Bronchial epithelial cell (primary cell): ENCODE measurements around the gene LRRC27. TPM values are rescaled to one million over a fixed set of nuclear protein-coding genes. Genes with fewer than 3 reads are reported as not detected.

ENCODE experiments used
- DNase-seq: peaks from one replicate; pipeline ENCODE4 v3.0.0-alpha.2; 2010; ENCODE audit warnings: low read depth
- FAIRE-seq: peaks from 2 replicates; lab custom pipeline; 2011; peaks lifted over from hg19 to GRCh38; lab: Jason Lieb, UNC
- H3K27me3 ChIP-seq: 2 replicates; pipeline ENCODE4 v1.5.1; 2011; ENCODE audit warnings: low read length; ENCODE audit not compliant: control insufficient read depth, insufficient read depth
- H3K36me3 ChIP-seq: 2 replicates; pipeline ENCODE4 v1.5.1; 2011; ENCODE audit warnings: low read length; ENCODE audit not compliant: control insufficient read depth, insufficient read depth
- H3K4me3 ChIP-seq: 2 replicates; pipeline ENCODE4 v1.5.1; 2011; ENCODE audit warnings: mild to moderate bottlenecking, low read depth, low read length, control low read depth
- total RNA-seq: library from RNA; depleted of rRNA; stranded (reverse); fragments of >200 nt; gene quantifications from 2 replicates; pipeline ENCODE4 v1.2.1, GENCODE V29; 2014
- TF ChIP-seq, protein P1 (sequence below): IDR thresholded peaks from 2 replicates; pipeline ENCODE4 v1.5.1; 2011; ENCODE audit warnings: mild to moderate bottlenecking, moderate library complexity, low read length, control low read depth, inconsistent platforms; ENCODE audit not compliant: insufficient read depth, severe bottlenecking

LRRC27 gene
- total RNA-seq, 1 donor from 2014 or later = 4.7 TPM

DNA sequence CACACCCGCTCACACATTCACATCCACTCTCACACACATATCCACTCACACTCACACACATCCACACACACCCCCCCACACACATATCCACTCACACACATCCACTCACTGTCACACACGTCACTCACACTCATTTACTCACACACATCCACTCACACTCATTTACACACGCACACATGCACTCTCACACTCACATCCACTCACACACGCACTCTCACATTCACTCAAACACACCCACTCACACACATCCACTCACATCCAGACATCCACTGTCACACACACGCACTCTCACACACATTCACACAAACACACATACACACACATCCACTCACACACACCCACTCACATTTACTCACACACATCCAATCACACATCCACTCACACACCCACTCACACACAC, 83.3 kb downstream of the LRRC27 start:
- TF ChIP-seq, protein P1, sequence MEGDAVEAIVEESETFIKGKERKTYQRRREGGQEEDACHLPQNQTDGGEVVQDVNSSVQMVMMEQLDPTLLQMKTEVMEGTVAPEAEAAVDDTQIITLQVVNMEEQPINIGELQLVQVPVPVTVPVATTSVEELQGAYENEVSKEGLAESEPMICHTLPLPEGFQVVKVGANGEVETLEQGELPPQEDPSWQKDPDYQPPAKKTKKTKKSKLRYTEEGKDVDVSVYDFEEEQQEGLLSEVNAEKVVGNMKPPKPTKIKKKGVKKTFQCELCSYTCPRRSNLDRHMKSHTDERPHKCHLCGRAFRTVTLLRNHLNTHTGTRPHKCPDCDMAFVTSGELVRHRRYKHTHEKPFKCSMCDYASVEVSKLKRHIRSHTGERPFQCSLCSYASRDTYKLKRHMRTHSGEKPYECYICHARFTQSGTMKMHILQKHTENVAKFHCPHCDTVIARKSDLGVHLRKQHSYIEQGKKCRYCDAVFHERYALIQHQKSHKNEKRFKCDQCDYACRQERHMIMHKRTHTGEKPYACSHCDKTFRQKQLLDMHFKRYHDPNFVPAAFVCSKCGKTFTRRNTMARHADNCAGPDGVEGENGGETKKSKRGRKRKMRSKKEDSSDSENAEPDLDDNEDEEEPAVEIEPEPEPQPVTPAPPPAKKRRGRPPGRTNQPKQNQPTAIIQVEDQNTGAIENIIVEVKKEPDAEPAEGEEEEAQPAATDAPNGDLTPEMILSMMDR = no peak
- H3K4me3 ChIP-seq = no peak overlapping the region
- H3K36me3 ChIP-seq = peaks cover 9% of the 10 kb centered on the region
- FAIRE-seq (no peak), DNase-seq (no peak)
- H3K27me3 ChIP-seq = no peaks in the 10 kb centered on the region

DNA sequence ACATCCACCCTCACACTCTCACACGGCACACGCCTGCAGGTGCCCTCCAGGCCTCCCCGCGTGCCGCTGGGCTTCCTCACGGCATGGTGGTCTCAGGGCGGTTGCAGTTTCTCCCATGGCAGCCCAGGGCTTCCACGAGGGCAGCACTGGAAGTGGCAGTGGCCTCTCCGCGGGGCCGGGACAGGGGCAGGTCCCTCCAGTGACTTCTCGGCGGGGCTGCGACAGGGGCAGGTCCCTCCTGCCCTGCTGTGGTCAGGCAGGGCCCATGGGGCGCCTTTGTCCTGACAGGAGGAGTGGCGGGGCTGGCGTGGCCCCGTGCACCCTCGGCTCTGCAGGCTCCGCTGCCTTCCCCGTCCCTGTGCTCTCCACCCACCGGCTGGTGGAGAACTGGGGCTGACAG, 84.0 kb downstream of the LRRC27 start:
- TF ChIP-seq, protein P1 = no peak
- H3K4me3 ChIP-seq = no peak overlapping the region
- FAIRE-seq (no peak), DNase-seq (no peak)
- no peaks in the 10 kb centered on the region for H3K27me3 ChIP-seq
- peaks cover 8% of the 10 kb centered on the region for H3K36me3 ChIP-seq

DNA sequence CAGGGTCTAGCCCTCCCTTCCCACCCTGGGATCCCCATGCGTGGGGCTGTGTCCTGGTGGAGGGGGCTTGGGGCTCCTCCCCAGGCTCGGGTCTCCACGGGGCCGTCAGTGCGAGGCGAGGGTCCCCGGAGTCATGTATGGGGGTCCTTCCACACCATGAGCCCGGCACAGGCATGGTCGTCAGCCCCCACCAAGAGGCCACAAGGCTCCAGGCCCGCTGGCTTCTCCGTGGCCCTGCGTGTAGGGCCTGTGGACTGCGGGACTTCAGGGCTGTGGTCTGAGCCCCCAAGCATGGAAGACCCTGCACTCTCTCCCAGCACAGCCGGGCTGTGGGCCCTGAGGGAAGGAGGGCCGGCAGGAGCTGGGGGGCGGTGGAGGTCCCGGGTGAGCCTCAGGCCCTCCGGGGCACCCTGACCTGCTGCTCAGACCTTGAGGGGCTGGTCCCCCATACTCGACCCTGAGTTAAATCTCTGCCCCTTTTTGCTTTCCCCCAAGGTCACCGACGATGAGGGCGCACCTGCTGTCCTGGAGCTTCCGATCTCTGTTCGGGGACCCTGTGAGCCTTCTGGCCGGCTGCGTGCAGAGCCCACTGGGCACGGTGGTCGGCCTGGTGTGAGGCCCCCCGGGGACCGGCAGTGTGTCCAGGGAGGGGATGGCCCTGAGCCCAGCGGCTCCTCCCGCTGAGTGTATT, 84.7 kb downstream of the LRRC27 start:
- TF ChIP-seq, protein P1 = no peak
- DNase-seq (no peak), FAIRE-seq (no peak)
- Histone ChIP-seq H3K27me3 (no peaks in the 10 kb centered on the region), H3K4me3 (no peak overlapping the region), H3K36me3 (peaks cover 8% of the 10 kb centered on the region)

DNA sequence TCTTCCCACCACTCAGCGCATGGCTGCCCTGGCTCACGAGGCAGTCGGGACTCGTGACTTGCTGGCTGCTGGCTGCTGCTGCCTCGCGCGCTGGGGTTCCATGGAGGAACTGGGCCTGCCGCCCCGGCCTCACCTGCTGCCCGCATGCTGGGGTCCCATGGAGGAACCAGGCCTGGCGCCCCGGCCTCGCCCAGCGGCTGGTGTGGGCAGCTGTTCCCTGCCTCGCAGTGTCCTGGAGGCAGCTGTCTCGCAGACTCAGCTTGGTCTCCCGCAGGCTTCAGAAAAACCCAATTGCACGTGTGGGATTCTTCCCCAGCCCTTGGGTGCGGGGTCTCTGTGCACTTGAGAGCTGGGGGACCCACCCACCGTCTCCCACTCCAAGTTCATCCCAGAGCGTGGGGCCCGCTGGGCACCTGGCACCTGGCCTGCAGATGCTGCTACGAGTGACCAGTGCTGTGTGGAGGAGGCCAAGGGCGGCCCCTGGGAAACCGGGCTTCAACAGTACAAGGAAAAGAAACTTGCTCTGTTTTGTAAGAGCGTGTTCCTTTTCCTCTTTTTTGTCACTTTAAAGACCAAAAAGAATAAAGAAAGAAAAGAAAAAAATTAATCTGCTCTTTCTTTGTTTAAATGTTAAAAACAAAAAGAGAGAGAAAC, 85.4 kb downstream of the LRRC27 start:
- Histone ChIP-seq H3K27me3 (no peaks in the 10 kb centered on the region), H3K36me3 (peaks cover 8% of the 10 kb centered on the region), H3K4me3 (no peak overlapping the region)
- DNase-seq (no peak), FAIRE-seq (no peak)
- TF ChIP-seq, protein P1 = no peak

DNA sequence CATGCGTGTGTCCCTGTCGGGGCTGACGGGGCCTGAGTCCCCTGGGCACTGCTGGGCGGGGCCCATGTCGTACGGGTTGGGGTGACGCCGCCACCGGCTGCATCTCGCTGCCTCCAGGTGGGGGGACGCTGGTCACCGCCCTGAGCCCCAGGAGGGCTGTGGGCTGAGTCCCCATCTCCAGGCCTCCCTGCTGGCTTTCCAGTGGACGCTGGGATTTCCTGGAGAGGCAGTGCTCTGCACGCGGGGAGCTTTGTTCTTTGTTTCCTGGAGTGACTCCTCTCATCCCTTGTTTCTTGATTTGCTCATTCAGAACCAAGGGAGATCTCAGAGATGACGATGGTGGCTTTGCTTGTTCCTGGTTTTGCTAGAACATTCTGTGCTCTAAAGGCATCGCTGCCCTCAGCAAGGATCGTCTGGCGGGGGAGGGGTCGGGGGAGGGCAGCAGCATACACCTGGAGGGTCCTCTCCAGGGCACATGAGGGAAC, 86.0 kb downstream of the LRRC27 start:
- H3K27me3 ChIP-seq = no peaks in the 10 kb centered on the region
- peaks cover 6% of the 10 kb centered on the region for H3K36me3 ChIP-seq
- no peak overlapping the region for H3K4me3 ChIP-seq
- FAIRE-seq (no peak), DNase-seq (peak; percentile 39)
- TF ChIP-seq, protein P1 = no peak
